HEK293 (cell line): ENCODE results near the gene IMPG1.

Experiments used
- REPIN1 ChIP-seq: fragments of 450-650 bp; formaldehyde crosslinking; IDR thresholded peaks from 2 replicates; pipeline ENCODE4 v1.5.1; 2017; ENCODE audit warnings: missing biosample characterization, missing genetic modification characterization, low read depth
- TF ChIP-seq, protein P1 (sequence below): fragments of 450-650 bp; formaldehyde crosslinking; IDR thresholded peaks from 2 replicates; pipeline ENCODE4 v1.5.1; 2016; ENCODE audit warnings: missing biosample characterization, missing genetic modification characterization
- TF ChIP-seq, protein P2 (sequence below): fragments of 450-650 bp; formaldehyde crosslinking; IDR thresholded peaks from 2 replicates; pipeline ENCODE4 v1.5.1; 2016; ENCODE audit warnings: missing biosample characterization, missing genetic modification characterization

DNA sequence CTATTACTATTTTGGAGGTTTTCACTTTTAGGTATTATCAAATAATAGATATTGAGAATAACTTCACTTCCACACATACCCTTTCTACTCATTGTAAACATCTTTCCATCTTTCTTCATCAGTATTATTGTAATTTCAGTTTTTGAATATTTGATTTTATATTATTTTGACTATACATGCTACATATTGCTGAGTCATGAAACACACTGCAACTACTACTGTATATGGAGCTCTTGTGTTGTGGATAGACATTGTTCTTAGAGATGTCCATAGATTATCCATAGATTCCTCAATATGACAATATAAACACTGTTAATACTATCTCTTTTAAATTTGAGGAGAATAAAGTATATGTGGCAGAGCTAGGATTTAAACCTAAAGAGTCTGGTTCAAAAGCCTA is 819 bp upstream of the IMPG1 start:
- TF ChIP-seq, protein P1, sequence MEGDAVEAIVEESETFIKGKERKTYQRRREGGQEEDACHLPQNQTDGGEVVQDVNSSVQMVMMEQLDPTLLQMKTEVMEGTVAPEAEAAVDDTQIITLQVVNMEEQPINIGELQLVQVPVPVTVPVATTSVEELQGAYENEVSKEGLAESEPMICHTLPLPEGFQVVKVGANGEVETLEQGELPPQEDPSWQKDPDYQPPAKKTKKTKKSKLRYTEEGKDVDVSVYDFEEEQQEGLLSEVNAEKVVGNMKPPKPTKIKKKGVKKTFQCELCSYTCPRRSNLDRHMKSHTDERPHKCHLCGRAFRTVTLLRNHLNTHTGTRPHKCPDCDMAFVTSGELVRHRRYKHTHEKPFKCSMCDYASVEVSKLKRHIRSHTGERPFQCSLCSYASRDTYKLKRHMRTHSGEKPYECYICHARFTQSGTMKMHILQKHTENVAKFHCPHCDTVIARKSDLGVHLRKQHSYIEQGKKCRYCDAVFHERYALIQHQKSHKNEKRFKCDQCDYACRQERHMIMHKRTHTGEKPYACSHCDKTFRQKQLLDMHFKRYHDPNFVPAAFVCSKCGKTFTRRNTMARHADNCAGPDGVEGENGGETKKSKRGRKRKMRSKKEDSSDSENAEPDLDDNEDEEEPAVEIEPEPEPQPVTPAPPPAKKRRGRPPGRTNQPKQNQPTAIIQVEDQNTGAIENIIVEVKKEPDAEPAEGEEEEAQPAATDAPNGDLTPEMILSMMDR (tag by site-specific recombination), result no peak
- TF ChIP-seq, protein P2, sequence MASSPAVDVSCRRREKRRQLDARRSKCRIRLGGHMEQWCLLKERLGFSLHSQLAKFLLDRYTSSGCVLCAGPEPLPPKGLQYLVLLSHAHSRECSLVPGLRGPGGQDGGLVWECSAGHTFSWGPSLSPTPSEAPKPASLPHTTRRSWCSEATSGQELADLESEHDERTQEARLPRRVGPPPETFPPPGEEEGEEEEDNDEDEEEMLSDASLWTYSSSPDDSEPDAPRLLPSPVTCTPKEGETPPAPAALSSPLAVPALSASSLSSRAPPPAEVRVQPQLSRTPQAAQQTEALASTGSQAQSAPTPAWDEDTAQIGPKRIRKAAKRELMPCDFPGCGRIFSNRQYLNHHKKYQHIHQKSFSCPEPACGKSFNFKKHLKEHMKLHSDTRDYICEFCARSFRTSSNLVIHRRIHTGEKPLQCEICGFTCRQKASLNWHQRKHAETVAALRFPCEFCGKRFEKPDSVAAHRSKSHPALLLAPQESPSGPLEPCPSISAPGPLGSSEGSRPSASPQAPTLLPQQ (tag by site-specific recombination), result no peak
- TF ChIP-seq REPIN1, result no peak
